Right cardiac atrium (tissue), 5 donors: ENCODE measurements around the gene FHOD3. TPM values are rescaled to one million over a fixed set of nuclear protein-coding genes. Genes with fewer than 3 reads are reported as not detected.
"Not testable (repeated sequence)": the region's sequence is repeated elsewhere in the genome, so short reads cannot be mapped to it uniquely, and the experiment has no call there.

Experiments used
- ATAC-seq, 2 donors: fragments of 200-7000 bp; cut with Tn5 transposase; one replicate each; pipeline versions ENCODE4 v1.8.0 to v1.9.1; 2020; ENCODE audit warnings: moderate library complexity in 2 of 2, mild to moderate bottlenecking in 1 of 2
- DNase-seq, 3 donors: peaks; one replicate each; pipeline ENCODE4 v3.0.0-alpha.2; 2020
- H3K27ac ChIP-seq: one replicate; pipeline ENCODE4 v1.5.1; 2013; ENCODE audit warnings: mild to moderate bottlenecking, low read length, control low read depth, moderate library complexity
- H3K27me3 ChIP-seq: one replicate; pipeline ENCODE4 v1.6.1; 2013; ENCODE audit not compliant: control insufficient read depth, insufficient read depth
- H3K4me1 ChIP-seq: one replicate; pipeline ENCODE4 v1.6.1; 2013; ENCODE audit warnings: low read length; ENCODE audit not compliant: control insufficient read depth, insufficient read depth
- H3K4me3 ChIP-seq: one replicate; pipeline ENCODE4 v1.5.1; 2013; ENCODE audit warnings: low read length, control low read depth
- H3K9me3 ChIP-seq: one replicate; pipeline ENCODE4 v1.6.1; 2013; ENCODE audit warnings: low read length; ENCODE audit not compliant: control insufficient read depth
- WGBS: extraction: QIAGEN DNeasy Blood & Tissue Kit; methylation state at CpG from one replicate; pipeline ENCODE4 v1.1.7; 2013; 5-methylcytosine and 5-hydroxymethylcytosine counted together
- intact Hi-C, 4 donors: fragments of 100-400 bp; cut with DNase I; formaldehyde crosslinking; loops; one replicate each; pipeline versions ENCODE4 v1.11.0 to v1.14.0; 2022 to 2023
- polyA plus RNA-seq: library from polyadenylated mRNA; stranded (reverse); fragments of 200-250 nt; gene quantifications from one replicate; pipeline ENCODE4 v1.2.3, GENCODE V29; 2013
- total RNA-seq, 4 donors: library from RNA; stranded (reverse); fragmentation: NEBNext Ultra II Directional; extraction: Animal tissue kit (Norgen Biotek cat#: 25700); gene quantifications; one replicate each; pipeline ENCODE4 v1.2.1, GENCODE V29; 2021
- donor health status: healthy with polysubstance abuse.
- donor health status: DM: no; HTN: yes; CAD: no.
- donor health status: DM: no; HTN: no; CAD: no.
- donor health status: DM: no; HTN: yes; CAD: no; lungs with severe emphysema.
- donor health status: DM: yes; HTN: yes; CAD: no.

FHOD3 gene
- total and polyA plus RNA-seq, 5 donors = 118 to 157 (median 138) TPM

- H3K27ac ChIP-seq = no peak overlapping the region
- ATAC-seq = no peak
- H3K27me3 ChIP-seq = no peaks in the 10 kb centered on the region
- intact Hi-C loops = no loop called here
- H3K9me3 ChIP-seq = no peaks in the 10 kb centered on the region
- DNase-seq = no peak
- no peak overlapping the region for H3K4me3 ChIP-seq
- peaks cover 6% of the 10 kb centered on the region for H3K4me1 ChIP-seq
- WGBS = 93% methylated on average over 5 of the region's 5 CpGs
Observed at GRCh38 chr18:36534154-36534688, 236.7 kb downstream of the FHOD3 start.

GRCh38 chr18:36535202-36535935 is 237.9 kb downstream of the FHOD3 start:
- ATAC-seq = no peak
- Histone ChIP-seq H3K9me3 (no peaks in the 10 kb centered on the region), H3K27me3 (no peaks in the 10 kb centered on the region), H3K4me3 (no peak overlapping the region), H3K27ac (no peak overlapping the region), H3K4me1 (peaks cover 6% of the 10 kb centered on the region)
- intact Hi-C loops = no loop called here
- 89% methylated on average over 2 of the region's 2 CpGs for WGBS
- no peak for DNase-seq

- H3K27ac ChIP-seq = no peak overlapping the region
- no peaks in the 10 kb centered on the region for H3K9me3 ChIP-seq
- intact Hi-C loops = no loop called here
- 77% methylated on average over 4 of the region's 4 CpGs for WGBS
- H3K4me3 ChIP-seq = no peak overlapping the region
- no peaks in the 10 kb centered on the region for H3K27me3 ChIP-seq
- no peak for DNase-seq
- no peak for ATAC-seq
- H3K4me1 ChIP-seq = peaks cover 6% of the 10 kb centered on the region
Observed at GRCh38 chr18:36536426-36536825, 238.9 kb downstream of the FHOD3 start.

- Histone ChIP-seq H3K27ac (no peak overlapping the region), H3K9me3 (no peaks in the 10 kb centered on the region), H3K27me3 (no peaks in the 10 kb centered on the region), H3K4me1 (peaks cover 6% of the 10 kb centered on the region), H3K4me3 (no peak overlapping the region)
- no peak for ATAC-seq
- intact Hi-C loops = no loop called here
- DNase-seq = no peak
Observed at GRCh38 chr18:36537289-36537688, 239.8 kb downstream of the FHOD3 start.

- H3K27me3 ChIP-seq = no peaks in the 10 kb centered on the region
- no peak overlapping the region for H3K4me3 ChIP-seq
- ATAC-seq (no peak), DNase-seq (no peak)
- WGBS = 64% methylated on average over 5 of the region's 5 CpGs
- peaks cover 5% of the 10 kb centered on the region for H3K4me1 ChIP-seq
- H3K27ac ChIP-seq = no peak overlapping the region
- H3K9me3 ChIP-seq = no peaks in the 10 kb centered on the region
- intact Hi-C loops = no loop called here
Observed at GRCh38 chr18:36539674-36540231, 242.2 kb downstream of the FHOD3 start.

- Histone ChIP-seq H3K9me3 (no peaks in the 10 kb centered on the region), H3K4me1 (peaks cover 5% of the 10 kb centered on the region), H3K27ac (no peak overlapping the region), H3K27me3 (no peaks in the 10 kb centered on the region), H3K4me3 (no peak overlapping the region)
- WGBS = 78% methylated on average over 2 of the region's 2 CpGs
- ATAC-seq = no peak
- no peak for DNase-seq
- intact Hi-C loops = no loop called here
Observed at GRCh38 chr18:36543030-36543429, 245.5 kb downstream of the FHOD3 start.

- intact Hi-C loops = no loop called here
- ATAC-seq (peak; percentile 44 to 63), DNase-seq (no peak)
- peaks cover 5% of the 10 kb centered on the region for H3K4me1 ChIP-seq
- H3K27ac ChIP-seq = peak overlapping the region; percentile 2
- WGBS = 62% methylated on average over 15 of the region's 15 CpGs
- H3K4me3 ChIP-seq = no peak overlapping the region
- no peaks in the 10 kb centered on the region for H3K9me3 ChIP-seq
- H3K27me3 ChIP-seq = no peaks in the 10 kb centered on the region
Observed at GRCh38 chr18:36543991-36544725, 246.6 kb downstream of the FHOD3 start.

GRCh38 chr18:36545821-36546427 is 248.4 kb downstream of the FHOD3 start:
- intact Hi-C loops = no loop called here
- Histone ChIP-seq H3K9me3 (no peaks in the 10 kb centered on the region), H3K27me3 (no peaks in the 10 kb centered on the region), H3K4me1 (peaks cover 5% of the 10 kb centered on the region), H3K27ac (peak overlapping the region; percentile 3), H3K4me3 (no peak overlapping the region)
- ATAC-seq (peak; percentile 40 to 76), DNase-seq (no peak)
- 53% methylated on average over 6 of the region's 6 CpGs for WGBS

- Histone ChIP-seq H3K27ac (peak overlapping the region; percentile 14), H3K9me3 (no peaks in the 10 kb centered on the region), H3K4me1 (peaks cover 5% of the 10 kb centered on the region), H3K4me3 (no peak overlapping the region), H3K27me3 (no peaks in the 10 kb centered on the region)
- 86% methylated on average over 8 of the region's 8 CpGs for WGBS
- DNase-seq = no peak
- peak in 1 of 2 donors; percentile 31 for ATAC-seq
- intact Hi-C loops = no loop called here
Observed at GRCh38 chr18:36546876-36547275, 249.4 kb downstream of the FHOD3 start.

GRCh38 chr18:36547544-36547943 is 250.0 kb downstream of the FHOD3 start:
- intact Hi-C loops = no loop called here
- 84% methylated on average over 11 of the region's 11 CpGs for WGBS

GRCh38 chr18:36551274-36551673 is 253.8 kb downstream of the FHOD3 start:
- WGBS = 92% methylated on average over 1 of the region's 1 CpG
- intact Hi-C loops, H3K9me3 ChIP-seq, ATAC-seq, H3K4me1 ChIP-seq, DNase-seq, H3K27me3 ChIP-seq, H3K27ac ChIP-seq, H3K4me3 ChIP-seq: not testable (repeated sequence)

More at GRCh38 chr18:36547544-36547943, 250.0 kb downstream of the FHOD3 start:
- DNase-seq (no peak), ATAC-seq (no peak)
- peaks cover 5% of the 10 kb centered on the region for H3K4me1 ChIP-seq
- no peaks in the 10 kb centered on the region for H3K9me3 ChIP-seq
- no peak overlapping the region for H3K4me3 ChIP-seq
- no peaks in the 10 kb centered on the region for H3K27me3 ChIP-seq
- H3K27ac ChIP-seq = no peak overlapping the region
